ENCODE results near the gene FASN. TPM values are rescaled to one million over a fixed set of nuclear protein-coding genes. Genes with fewer than 3 reads are reported as not detected.
A peak's percentile ranks its signal among the peaks of the same experiment; 100 is the strongest.

Gene FASN
- total RNA-seq, 1 donor from 2014 or later: 228 TPM

GRCh38 chr17:82033359-82034085 is 64.5 kb downstream of the FASN start:
- no peaks in the 10 kb centered on the region for H3K9me3 Mint-ChIP-seq
- peak overlapping the region; percentile 83 for H3K4me3 Mint-ChIP-seq
- H3K36me3 Mint-ChIP-seq: peaks cover 5% of the 10 kb centered on the region
- H3K27me3 Mint-ChIP-seq: no peaks in the 10 kb centered on the region
- DNase-seq (ENCODE audit: extremely low spot score, unreplicated experiment): no peak
- TF ChIP-seq CTCF (conservative IDR thresholded peaks at IDR 0.05): no peak
- H3K27ac Mint-ChIP-seq: peak overlapping the region; percentile 53
- H3K4me1 Mint-ChIP-seq (ENCODE audit: unreplicated experiment): peaks cover 16% of the 10 kb centered on the region

GRCh38 chr17:82031885-82032627 is 66.0 kb downstream of the FASN start:
- no peak for TF ChIP-seq CTCF (conservative IDR thresholded peaks at IDR 0.05)
- H3K27ac Mint-ChIP-seq: no peak overlapping the region
- peaks cover 11% of the 10 kb centered on the region for H3K4me1 Mint-ChIP-seq (ENCODE audit: unreplicated experiment)
- peaks cover 5% of the 10 kb centered on the region for H3K36me3 Mint-ChIP-seq
- no peaks in the 10 kb centered on the region for H3K27me3 Mint-ChIP-seq
- H3K4me3 Mint-ChIP-seq: peak overlapping the region; percentile 83
- DNase-seq (ENCODE audit: extremely low spot score, unreplicated experiment): no peak
- no peaks in the 10 kb centered on the region for H3K9me3 Mint-ChIP-seq

GRCh38 chr17:82031303-82031884 is 66.6 kb downstream of the FASN start, which contains the start of gene RAC3:
RAC3 (plus strand) TSS chr17:82031678; CDS start chr17:82031762, 84 bp downstream.
- Mint-ChIP-seq H3K4me3 (peak within 1 kb of the TSS; percentile 88), H3K27me3 (no peaks in the 10 kb centered on the region), H3K27ac (peak within 1 kb of the TSS; percentile 74), H3K36me3 (peaks cover 5% of the 10 kb centered on the region), H3K4me1 (ENCODE audit: unreplicated experiment) (peaks cover 11% of the 10 kb centered on the region), H3K9me3 (no peaks in the 10 kb centered on the region)
- no peak for TF ChIP-seq CTCF (conservative IDR thresholded peaks at IDR 0.05)
- DNase-seq (ENCODE audit: extremely low spot score, unreplicated experiment): no peak

- peak; percentile 94 for DNase-seq (ENCODE audit: extremely low spot score, unreplicated experiment)
- Mint-ChIP-seq H3K9me3 (no peaks in the 10 kb centered on the region), H3K27ac (peak overlapping the region; percentile 74), H3K4me3 (peak overlapping the region; percentile 88), H3K27me3 (no peaks in the 10 kb centered on the region), H3K4me1 (ENCODE audit: unreplicated experiment) (peaks cover 11% of the 10 kb centered on the region), H3K36me3 (peaks cover 5% of the 10 kb centered on the region)
- peak; percentile 93 for TF ChIP-seq CTCF (conservative IDR thresholded peaks at IDR 0.05)
Observed at GRCh38 chr17:82030470-82031302, 67.3 kb downstream of the FASN start.

- H3K36me3 Mint-ChIP-seq: peaks cover under 1% of the 10 kb centered on the region
- H3K9me3 Mint-ChIP-seq: no peaks in the 10 kb centered on the region
- peak overlapping the region; percentile 76 for H3K4me3 Mint-ChIP-seq
- no peaks in the 10 kb centered on the region for H3K27me3 Mint-ChIP-seq
- no peak overlapping the region for H3K27ac Mint-ChIP-seq
- no peak for DNase-seq (ENCODE audit: extremely low spot score, unreplicated experiment)
- peaks cover 6% of the 10 kb centered on the region for H3K4me1 Mint-ChIP-seq (ENCODE audit: unreplicated experiment)
- TF ChIP-seq CTCF (conservative IDR thresholded peaks at IDR 0.05): no peak
Observed at GRCh38 chr17:82029990-82030469, 68.0 kb downstream of the FASN start.

Data from type B pancreatic cell (in vitro differentiated cells).